ENCODE measurements around the gene LLPH. TPM values are rescaled to one million over a fixed set of nuclear protein-coding genes. Genes with fewer than 3 reads are reported as not detected.

LLPH gene
- polyA plus RNA-seq, 1 of the 3 experiments (the other 2 are of a cell fraction): 7.4 TPM

- CTCF ChIA-PET: interaction anchor here (2.8 kb wide), 1 partner anchor 12 kb away, joined by 14 read pairs; no protein-coding TSS in a partner anchor
- Histone ChIP-seq H3K4me2 (no peak overlapping the region), H3K27ac (ENCODE audit: low read depth in 2 of 2, low read length in 1 of 2) (no peak overlapping the region; a peak in 1 of 4 replicates), H4K20me1 (ENCODE audit: insufficient read depth) (no peaks in the 10 kb centered on the region), H3K9ac (no peak overlapping the region), H3K36me3 (replicated peaks in 1 of 2; ENCODE audit: control insufficient read depth in 1 of 2, insufficient read depth in 2 of 2, low read length in 1 of 2) (no peaks in the 10 kb centered on the region), H3K4me1 (ENCODE audit: control insufficient read depth in 1 of 2, insufficient read depth in 2 of 2, low read depth in 1 of 2, low read length in 1 of 2) (peaks cover 0 to 9% of the 10 kb centered on the region in 2 experiments; a peak in 2 of 4 replicates), H2AFZ (ENCODE audit: low read depth) (no peak overlapping the region), H3K4me3 (ENCODE audit: low read depth in 2 of 2, low read length in 1 of 2) (no peak overlapping the region), H3K9me3 (no peaks in the 10 kb centered on the region), H3K79me2 (ENCODE audit: insufficient read depth) (no peaks in the 10 kb centered on the region; the same call in 1 of the 2 replicates), H3F3A (replicated peaks; ENCODE audit: insufficient read depth) (no peaks in the 10 kb centered on the region), H3K9me2 (no peaks in the 10 kb centered on the region), H3K27me3 (ENCODE audit: insufficient read depth) (no peaks in the 10 kb centered on the region)
- DNase-seq: no peak
- POLR2A ChIA-PET: no interaction called here
- TF ChIP-seq USF2 (IDR thresholded peaks at IDR 0.05; ENCODE audit: borderline replicate concordance, low read depth, low read length) (no peak), EZH2phosphoT487 (IDR thresholded peaks at IDR 0.05; ENCODE audit: borderline replicate concordance, low read depth) (no peak), SIN3A (IDR thresholded peaks at IDR 0.05; ENCODE audit: borderline replicate concordance, low read depth, low read length) (no peak), MXI1 (IDR thresholded peaks at IDR 0.05; ENCODE audit: low read depth, low read length) (no peak), FOSL2 (IDR thresholded peaks at IDR 0.05; ENCODE audit: borderline replicate concordance, low read depth) (no peak), REST (IDR thresholded peaks at IDR 0.05; ENCODE audit: low read depth, low read length) (no peak), ELF1 (IDR thresholded peaks at IDR 0.05) (no peak), MAX (IDR thresholded peaks at IDR 0.05; ENCODE audit: low read depth) (no peak), POLR2AphosphoS5 (IDR thresholded peaks at IDR 0.05; ENCODE audit: low read depth, low read length) (no peak)
- 92% methylated on average over 1 of the region's 1 CpG for WGBS (ENCODE audit: low lambda C conversion rate)
Measured at GRCh38 chr12:66108386-66108785, 22.2 kb downstream of the LLPH start.

- Histone ChIP-seq H3K79me2 (ENCODE audit: insufficient read depth) (no peaks in the 10 kb centered on the region; the same call in 1 of the 2 replicates), H3K9ac (peak overlapping the region; percentile 34; the same call in 1 of the 2 replicates), H3K4me1 (ENCODE audit: control insufficient read depth in 1 of 2, insufficient read depth in 2 of 2, low read depth in 1 of 2, low read length in 1 of 2) (peaks cover 0 to 9% of the 10 kb centered on the region in 2 experiments; a peak in 2 of 4 replicates), H3K27me3 (ENCODE audit: insufficient read depth) (no peaks in the 10 kb centered on the region), H3K27ac (ENCODE audit: low read depth in 2 of 2, low read length in 1 of 2) (peak overlapping the region; percentile 56; a peak in 2 of 4 replicates), H4K20me1 (ENCODE audit: insufficient read depth) (no peaks in the 10 kb centered on the region), H3F3A (replicated peaks; ENCODE audit: insufficient read depth) (peaks cover 4% of the 10 kb centered on the region), H3K4me2 (0 out of 2 replicates have a peak overlapping the region, but pooled peaks have one; percentile 23), H3K9me3 (no peaks in the 10 kb centered on the region), H2AFZ (ENCODE audit: low read depth) (peak overlapping the region; percentile 93), H3K9me2 (no peaks in the 10 kb centered on the region), H3K4me3 (ENCODE audit: low read depth in 2 of 2, low read length in 1 of 2) (no peak overlapping the region; a peak in 1 of 4 replicates), H3K36me3 (replicated peaks in 1 of 2; ENCODE audit: control insufficient read depth in 1 of 2, insufficient read depth in 2 of 2, low read length in 1 of 2) (no peaks in the 10 kb centered on the region)
- no peak for TF ChIP-seq GATA2 (CRISPR knock-in tag; IDR thresholded peaks at IDR 0.05)
- TF ChIP-seq RAD21 (IDR thresholded peaks at IDR 0.05; ENCODE audit: low read length): peak; percentile 72
- TF ChIP-seq TCF12 (IDR thresholded peaks at IDR 0.05): no peak
- peak; percentile 66 for TF ChIP-seq SMC3 (IDR thresholded peaks at IDR 0.05; ENCODE audit: low read depth, low read length)
- no peak for TF ChIP-seq RCOR1 (IDR thresholded peaks at IDR 0.05; ENCODE audit: low read length)
- peak; percentile 72 for TF ChIP-seq CTCF (IDR thresholded peaks at IDR 0.05)
- TF ChIP-seq JUND (IDR thresholded peaks at IDR 0.05): no peak
- DNase-seq: peak; percentile 58
- WGBS (ENCODE audit: low lambda C conversion rate): 20% methylated on average over 9 of the region's 9 CpGs
- ChIA-PET POLR2A (no interaction called here), CTCF (interaction anchor here (0.6 to 2.8 kb wide), 6 partner anchors 13 to 1216 kb away, joined by 3 to 14 read pairs (median 4); no protein-coding TSS in a partner anchor)
Measured at GRCh38 chr12:66107451-66107915, 23.1 kb downstream of the LLPH start.

Measured in SK-N-SH (cell line).